NCI-H2227 (cell line): Measurements from ENCODE around the gene KLK14.

Experiments
- DNase-seq: peaks from one replicate; lab custom pipeline; 2025; ENCODE audit not compliant: unreplicated experiment; lab: John Stamatoyannopoulos, UW

KLK14 gene

DNA sequence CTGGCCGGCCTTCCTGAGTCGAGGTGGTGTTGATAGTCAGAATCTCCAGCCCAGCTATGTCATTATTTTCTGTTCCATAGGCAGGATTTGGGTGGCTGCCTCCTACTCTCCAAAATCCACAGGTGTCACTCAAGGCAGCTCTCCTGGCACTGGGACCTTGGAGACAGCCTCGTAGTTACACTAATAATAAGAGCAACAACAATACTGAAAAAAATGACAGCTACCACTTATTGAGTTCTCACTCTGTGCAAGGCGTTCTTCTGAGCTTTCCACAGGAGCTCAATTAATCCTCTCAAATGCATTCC is 35.7 kb downstream of the KLK14 start:
- DNase-seq, result no peak

DNA sequence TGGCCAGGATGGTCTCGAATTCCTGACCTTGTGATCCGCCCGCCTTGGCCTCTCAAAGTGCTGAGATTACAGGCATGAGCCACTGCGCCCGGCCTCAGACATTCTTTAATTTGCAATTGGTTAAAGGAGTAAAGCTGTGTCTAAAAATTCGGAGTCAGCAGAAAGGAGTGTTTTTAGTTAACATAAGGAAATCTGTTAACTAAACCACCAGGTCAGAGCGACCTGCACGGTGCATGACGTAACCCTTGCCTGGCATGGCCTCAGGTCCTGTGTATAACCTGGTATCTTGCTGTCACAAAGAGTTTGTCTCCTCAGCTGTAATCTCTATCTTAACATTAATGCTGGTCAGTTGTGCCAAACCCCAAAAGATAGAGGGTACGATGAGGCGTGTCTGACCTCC is 38.4 kb downstream of the KLK14 start:
- DNase-seq, result no peak

DNA sequence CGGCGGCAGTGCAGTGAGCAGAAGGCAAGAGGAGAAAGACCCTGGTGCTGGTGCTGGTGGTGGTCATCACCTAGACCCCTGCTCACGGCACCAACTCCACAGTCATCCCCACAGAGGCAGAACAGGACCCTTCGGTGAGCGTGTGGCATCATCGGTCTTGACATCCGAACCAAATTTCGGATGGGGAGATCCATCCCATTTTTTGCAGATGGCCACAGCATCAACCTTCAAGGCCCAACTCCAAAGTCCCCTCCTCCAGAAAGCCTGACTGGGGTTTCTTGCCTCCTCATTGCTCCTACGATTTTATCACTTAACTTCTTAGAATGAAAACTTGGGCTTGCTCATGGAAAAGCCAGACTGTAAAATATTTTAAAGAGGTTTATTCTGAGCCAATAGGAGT is 39.2 kb downstream of the KLK14 start:
- DNase-seq, result no peak

DNA sequence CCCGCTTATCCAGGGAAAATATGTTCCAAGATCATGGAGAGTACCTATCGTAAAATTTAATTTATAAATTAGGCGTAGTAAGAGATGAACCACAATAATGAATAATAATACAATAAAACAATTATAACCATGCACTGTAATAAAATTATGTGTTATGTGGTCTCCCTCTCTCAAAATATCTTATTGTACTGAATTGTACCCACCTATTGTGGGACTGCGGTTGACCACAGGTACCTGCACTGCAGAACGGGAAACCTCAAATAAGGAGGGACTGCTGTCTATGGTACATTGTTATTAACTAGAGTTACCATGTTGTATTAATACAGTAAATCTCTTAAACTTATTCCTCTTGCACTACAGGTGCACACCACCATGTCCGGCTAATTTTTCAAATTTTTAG is 42.5 kb downstream of the KLK14 start:
- no peak for DNase-seq

DNA sequence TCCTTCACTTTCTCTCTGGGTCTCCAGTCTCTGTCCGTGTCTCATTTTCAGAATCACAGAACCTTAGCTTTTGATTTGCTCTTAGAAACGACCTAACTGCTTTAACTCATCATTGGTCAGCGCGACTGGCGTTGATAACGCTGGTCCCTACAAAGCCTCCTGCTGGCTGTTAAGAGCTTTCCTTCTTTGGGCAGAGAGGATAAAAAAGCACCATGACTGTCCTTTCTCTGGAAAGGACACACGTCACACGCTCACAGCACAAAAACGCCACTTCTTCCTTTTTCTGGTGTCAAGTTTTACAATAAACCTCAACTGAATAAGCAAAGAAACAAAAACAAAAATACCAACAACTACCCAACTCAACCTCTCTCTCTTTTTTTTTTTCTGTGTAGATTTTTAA is 46.2 kb downstream of the KLK14 start:
- DNase-seq, result peak; percentile 31

DNA sequence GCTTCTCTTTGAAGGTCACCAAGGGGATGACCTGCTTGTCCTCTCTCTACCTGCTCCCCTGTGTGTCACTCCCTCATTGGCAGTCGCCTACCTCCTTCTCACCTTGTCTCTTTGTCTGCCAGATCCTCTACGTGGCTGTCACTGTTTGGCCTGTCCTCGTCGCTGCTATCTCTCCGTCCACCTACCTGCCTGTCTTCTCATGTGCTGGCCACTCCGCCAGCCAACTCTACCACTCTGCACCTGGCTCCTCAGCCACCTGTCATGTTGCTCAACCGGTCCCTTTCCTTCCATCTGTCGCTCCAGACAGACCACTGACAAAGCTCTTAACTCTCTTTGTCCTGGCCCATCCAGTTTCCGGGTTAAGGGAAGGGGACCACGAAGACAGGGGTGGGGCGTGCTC is 48.0 kb downstream of the KLK14 start, which contains the start of gene KLK12:
KLK12 (minus strand) TSS at position 299 of the 400 bp plus-strand sequence. CDS start 381 bp downstream, outside the sequence.
- DNase-seq, result no peak

DNA sequence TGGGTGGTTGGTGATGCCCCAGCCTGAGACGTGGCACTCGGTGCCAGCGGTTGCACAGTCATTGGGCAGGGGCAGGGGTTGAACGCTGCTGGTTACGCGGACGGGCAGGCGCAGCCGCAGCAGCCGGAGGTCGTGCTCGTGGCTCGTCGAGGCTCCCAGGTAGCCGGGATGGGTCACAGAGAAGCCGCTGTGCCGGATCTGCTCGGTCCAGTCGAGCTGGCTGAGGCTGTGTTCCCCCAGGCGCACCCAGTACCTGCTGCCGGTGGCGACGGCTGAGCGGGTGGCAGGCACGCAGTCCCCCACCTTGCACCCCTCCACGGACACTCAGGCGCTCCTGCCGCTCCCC is 50.8 kb downstream of the KLK14 start:
- DNase-seq, result no peak

DNA sequence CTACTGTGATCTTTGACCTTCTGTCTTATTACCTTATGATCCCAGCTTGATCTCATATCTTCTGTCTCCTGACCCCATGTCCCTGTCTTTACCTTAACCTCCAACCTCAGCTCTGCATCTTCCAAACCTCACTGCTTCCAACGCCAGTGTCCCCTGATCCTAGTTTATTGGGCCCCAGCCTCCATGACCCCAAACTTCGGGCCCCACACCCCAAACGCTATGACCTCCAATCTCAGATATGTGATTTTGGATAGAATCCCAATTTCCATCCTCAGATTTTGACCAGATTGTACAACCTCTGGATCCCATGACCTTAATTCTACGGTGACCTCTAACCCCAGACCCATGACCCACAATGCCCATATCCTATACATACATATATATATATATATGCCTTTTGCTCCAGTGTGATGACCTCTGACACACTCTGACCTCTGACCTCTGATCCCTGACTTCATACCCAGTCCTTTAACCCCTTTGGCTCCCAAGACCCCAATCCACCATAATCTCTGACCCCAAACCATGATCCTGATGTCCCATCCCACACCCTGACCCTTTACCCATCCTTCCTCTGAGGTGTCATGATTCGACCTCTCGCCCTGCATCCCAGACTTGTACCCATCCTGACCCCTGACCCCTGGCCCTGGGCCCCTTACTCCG is 51.3 kb downstream of the KLK14 start:
- DNase-seq, result no peak

DNA sequence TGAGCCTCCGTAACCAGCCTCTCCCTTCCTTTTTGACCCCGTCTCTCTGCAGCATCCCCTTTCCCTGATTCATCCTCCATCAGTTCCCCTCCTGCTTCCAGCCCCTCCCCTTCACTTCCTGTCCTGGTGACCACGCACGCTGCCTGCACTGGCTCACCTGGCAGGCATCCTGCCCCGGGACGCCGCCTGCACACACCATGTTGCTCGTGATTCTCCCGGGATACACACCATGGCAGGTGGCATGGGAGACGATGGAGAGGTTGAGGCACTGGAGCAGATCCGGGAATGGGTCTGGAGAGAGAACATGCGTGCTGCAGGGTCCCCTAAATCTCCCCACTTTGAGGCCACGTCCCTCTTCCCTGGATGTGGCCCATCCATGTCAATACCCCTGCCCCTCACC is 52.1 kb downstream of the KLK14 start:
- no peak for DNase-seq

DNA sequence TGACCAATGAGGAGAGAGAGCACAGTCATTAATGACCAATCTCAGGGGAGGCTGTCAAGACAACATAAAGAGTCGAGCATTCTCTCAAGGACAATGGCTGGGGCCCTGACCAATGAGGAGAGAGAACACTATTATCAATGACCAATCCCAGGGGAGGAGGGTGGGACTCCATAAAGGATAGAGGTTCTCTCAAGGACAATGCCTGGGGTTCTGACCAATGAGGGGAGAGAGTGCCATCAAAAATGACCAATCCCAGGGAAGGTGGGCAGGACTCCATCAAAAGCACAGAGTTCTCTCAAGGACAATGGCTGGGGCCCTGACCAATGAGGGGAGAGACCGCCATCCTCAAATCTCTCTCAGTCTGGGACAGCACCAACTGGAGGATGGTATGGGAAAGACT is 53.0 kb downstream of the KLK14 start:
- DNase-seq, result no peak
